HS-5 (cell line): ENCODE results near the gene APOL5.

Experiments used
- DNase-seq: peaks from one replicate; pipeline ENCODE4 v3.0.0-alpha.2; 2012; ENCODE audit warnings: low read depth

APOL5 gene

DNA sequence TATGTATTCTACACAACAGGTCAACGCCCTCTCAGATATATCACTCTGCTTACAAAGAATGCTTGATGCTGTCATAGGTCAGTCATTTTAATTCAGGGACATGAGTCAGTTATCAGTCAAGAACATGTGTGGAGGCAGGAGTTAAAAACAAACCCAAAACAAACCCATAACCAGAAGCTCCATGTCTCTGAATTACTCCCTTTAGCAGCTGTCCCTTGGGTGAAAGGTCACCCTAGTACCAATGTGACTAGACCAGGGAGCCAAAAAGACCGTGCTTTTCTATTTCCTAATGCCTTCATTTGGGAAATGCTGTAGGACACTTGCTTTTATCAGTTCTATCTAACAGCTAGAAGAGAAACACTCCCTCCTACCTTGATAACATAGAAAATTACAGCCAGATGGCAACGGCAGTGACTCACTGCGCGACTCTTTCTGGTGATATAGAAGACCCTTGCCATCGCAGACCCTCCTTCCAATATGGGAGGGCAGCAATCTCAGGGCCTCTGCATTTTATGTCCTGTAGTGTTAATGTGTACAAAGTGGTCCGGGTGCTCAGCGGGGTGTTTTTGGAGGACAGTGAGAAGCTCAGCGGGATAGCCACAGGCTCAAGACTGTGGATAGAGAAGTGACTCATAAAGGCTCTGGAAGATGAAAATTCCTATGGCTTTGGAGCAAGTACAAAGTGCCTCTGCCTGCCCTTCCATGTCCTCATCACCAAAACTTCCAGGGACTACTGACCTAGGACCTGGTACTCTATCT, 24.8 kb downstream of the APOL5 start:
- DNase-seq, result peak; percentile 72

GRCh38 chr22:35743326-35743860, 25.7 kb downstream of the APOL5 start:
- no peak for DNase-seq

GRCh38 chr22:35746248-35746647, 28.6 kb downstream of the APOL5 start:
- no peak for DNase-seq

- DNase-seq, result no peak
Observed at GRCh38 chr22:35746946-35747703, 29.5 kb downstream of the APOL5 start.

DNA sequence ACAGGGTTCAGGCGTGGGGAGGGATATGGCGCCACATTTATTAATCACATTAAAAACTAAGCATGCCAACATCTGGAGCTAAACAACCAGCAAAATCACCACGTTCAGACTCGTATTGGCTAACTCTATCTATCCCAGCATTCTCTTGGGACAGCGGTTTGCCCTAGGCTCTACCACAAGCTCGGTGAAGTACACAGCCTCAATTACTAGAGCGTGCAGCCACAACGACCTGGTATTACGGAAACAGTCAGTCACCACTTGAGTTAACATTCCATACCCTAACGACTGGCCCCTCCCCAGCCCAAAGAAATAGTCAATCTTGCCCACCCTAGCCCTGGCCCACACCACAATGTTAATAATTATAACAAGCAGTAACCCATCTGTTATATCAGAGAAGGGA, 32.1 kb downstream of the APOL5 start:
- DNase-seq, result no peak

GRCh38 chr22:35752006-35752862, 34.6 kb downstream of the APOL5 start:
- DNase-seq, result no peak

- DNase-seq, result no peak
Observed at GRCh38 chr22:35752863-35753189, 35.2 kb downstream of the APOL5 start.

DNA sequence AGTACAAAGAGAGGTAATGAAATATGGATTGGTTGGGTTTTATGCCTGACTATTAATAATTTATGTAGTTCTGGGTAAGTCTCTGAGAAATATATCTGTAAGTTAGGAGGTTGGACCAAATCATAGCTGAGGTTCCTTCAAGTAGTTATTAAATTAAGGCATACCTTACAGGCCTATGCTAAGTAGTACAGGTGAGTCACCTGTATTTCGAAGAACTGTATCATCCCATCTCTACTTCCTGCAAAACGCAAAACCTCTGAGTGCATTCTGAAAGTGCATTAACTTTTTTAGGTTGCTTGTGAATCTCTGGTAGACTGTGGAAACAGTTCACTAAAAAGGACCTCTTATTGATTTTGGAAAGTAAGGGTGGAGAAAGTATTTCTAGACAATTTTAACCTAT, 37.1 kb downstream of the APOL5 start:
- DNase-seq, result no peak

- no peak for DNase-seq
Observed at GRCh38 chr22:35756722-35757121, 39.0 kb downstream of the APOL5 start.

- no peak for DNase-seq
Observed at GRCh38 chr22:35758394-35758793, 40.7 kb downstream of the APOL5 start.

DNA sequence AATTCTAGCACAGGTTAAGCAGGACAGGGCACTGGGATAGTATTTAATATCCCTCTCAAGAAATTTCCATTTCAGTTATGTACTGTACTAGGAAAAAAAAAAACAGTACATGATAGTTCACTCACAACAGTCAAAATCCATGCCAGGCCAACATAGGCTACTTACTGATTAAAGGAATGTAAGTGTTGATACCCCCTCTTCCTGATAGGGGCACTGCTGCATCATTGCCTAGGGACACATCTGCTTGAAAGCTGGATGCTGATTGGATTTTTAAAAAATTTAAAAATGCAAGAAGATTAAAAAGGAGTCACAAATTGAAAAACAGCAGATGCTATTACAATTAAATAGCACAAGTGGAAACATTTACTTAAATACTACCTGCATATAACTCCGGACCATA, 43.4 kb downstream of the APOL5 start:
- no peak for DNase-seq

DNA sequence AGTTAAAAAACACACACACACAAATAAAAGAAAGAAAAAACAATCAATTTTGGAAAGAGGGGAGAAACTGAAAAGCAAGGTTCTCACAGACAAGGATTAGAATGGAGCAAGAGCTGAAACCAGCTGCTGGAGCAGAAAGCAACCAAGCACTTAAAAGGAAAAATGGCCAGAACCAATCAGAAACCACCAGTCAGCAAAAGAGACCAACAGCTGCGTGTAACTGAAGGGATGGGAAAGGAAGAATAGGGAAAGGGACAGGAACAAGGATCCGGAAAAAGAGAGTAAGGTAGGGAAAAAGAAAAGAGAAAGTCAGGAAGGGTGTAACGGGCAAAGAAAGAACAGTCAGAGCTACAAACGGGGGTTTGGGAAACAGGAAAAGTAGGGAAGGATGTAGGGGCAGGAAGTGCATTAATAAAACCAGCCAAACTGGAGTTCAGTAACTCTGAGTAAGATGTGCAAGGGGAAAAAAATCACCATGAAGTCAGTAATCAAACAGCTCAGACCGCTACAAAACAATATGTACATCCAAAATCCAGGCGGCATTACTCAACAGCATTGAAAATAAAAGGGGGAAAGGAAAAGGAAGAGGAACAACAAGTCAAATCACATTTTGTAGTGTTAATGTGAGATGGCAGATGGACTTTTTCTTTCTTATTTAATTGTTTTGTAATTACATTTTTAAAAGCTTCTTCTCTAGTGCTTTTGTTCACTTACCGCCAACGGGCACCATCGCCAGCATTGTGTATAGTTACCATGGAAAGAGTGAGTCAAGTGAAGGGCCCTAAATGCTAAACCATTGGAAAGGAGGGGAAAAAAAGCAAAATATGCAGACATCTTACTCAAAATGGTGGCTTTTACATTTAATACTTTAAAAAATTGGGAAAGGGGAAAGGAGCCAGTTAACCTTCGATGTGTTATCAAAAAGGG, 49.2 kb downstream of the APOL5 start:
- no peak for DNase-seq

GRCh38 chr22:35769974-35770373, 52.3 kb downstream of the APOL5 start:
- DNase-seq, result no peak

DNA sequence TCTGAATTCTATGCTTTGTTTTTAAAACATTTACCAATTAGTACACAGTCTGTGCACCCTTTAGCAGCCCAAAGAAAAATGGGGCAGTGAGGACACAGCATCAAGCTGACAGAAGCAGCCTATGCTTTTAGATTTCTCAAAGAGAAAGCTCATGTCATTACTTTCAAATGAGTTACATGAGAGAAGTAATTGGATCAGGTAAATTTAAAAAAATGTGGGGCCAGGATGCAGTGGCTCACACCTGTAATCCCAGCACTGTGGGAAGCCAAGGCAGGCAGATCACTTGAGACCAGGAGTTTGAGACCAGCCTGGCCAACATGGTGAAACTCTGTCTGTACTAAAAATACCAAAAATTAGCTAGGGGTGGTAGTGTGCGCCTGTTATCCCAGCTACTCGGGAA, 57.7 kb downstream of the APOL5 start:
- no peak for DNase-seq

DNA sequence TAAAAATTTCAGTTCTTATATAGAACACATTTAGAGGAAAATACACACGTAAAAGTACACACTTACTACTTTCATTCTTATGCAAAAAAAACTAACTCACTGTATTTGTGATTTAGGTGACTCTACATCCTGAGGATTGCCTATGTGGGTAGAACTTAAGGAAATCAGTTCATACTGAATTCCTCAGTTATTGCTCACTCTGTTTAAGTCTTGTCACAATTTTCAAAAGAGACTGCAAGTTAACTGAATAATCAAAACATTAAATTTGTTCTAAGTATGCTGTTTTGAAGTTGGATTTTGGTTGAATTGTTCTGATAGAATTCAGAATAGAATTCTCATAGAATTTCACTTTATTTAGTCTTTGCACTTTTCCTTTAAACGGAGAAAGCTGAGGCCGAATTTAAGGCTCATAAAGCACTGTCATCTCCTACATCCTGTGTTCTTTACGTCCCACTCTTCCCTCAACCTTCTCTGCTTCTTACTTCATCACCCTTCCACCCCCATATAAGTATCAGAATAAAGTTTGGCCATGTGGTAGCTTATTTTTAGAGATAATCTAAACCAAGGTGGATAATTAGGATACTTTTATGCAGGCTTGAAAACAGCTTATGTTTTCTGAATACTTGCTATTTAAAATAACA, 59.8 kb downstream of the APOL5 start:
- DNase-seq, result peak; percentile 77
